OCI-LY7 (cell line): ENCODE results near the gene LEAP2.

Source experiments
- CTCF ChIP-seq: fragments of 200-600 bp; sonication (generic); conservative IDR thresholded peaks from 2 replicates; pipeline ENCODE4 v1.5.1; 2014; ENCODE audit warnings: mild to moderate bottlenecking, antibody characterized with exemption, low read length, moderate library complexity, mixed read lengths
- EZH2phosphoT487 ChIP-seq: fragments of 200-600 bp; sonication (generic); IDR thresholded peaks from 2 replicates; pipeline ENCODE4 v1.6.1; 2018; ENCODE audit warnings: low read depth, borderline replicate concordance, mild to moderate bottlenecking, mixed run types, antibody characterized with exemption, low read length, moderate library complexity, mixed read lengths

DNA sequence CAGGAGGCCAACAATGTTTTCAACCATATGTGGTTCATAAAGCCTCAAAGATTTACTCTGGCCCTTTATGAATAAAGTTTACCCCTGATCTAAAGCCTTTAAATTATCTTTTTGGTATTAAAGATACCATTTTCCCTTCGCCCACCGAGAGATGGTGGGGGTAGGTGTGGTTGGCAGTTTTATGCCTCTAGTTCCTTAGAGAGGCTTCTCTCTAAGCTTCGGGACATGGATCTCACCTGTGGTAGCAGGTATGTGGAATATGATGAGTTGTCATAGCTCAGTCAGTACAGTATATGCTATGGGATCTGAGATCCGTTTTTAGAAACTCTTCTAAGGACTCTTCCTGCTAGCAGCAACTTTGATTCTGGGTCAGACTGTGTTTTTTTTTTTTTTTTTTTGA, 4.7 kb upstream of the LEAP2 start:
- TF ChIP-seq CTCF: no peak
- no peak for TF ChIP-seq EZH2phosphoT487
